Common myeloid progenitor, CD34-positive (primary cell): Measurements from ENCODE around the gene NEDD1.

Experiments used
- CTCF ChIA-PET: fragments of 350-600 bp; sonication (Branson Sonifier 250); formaldehyde crosslinking; loops from one replicate; lab custom pipeline; 2021; ENCODE audit warnings: antibody characterized with exemption; lab: Charles Lee
- POLR2A ChIA-PET: fragments of 350-600 bp; sonication (Branson Sonifier 250); formaldehyde crosslinking; loops from one replicate; lab custom pipeline; 2021; ENCODE audit warnings: antibody characterized with exemption; lab: Charles Lee
- DNase-seq, 3 donors: peaks; one replicate each; pipeline versions ENCODE4 v3.0.0 to v3.0.0-alpha.2; 2013
- H3K27ac ChIP-seq, 2 experiments: 1 replicate in 1 of 2; 2 replicates in 1 of 2; pipeline ENCODE4 v1.7.0; 2013; ENCODE audit warnings: inconsistent platforms in 2 of 2, low read length in 2 of 2, mild to moderate bottlenecking in 2 of 2, low read depth in 1 of 2, moderate library complexity in 1 of 2; ENCODE audit not compliant: severe bottlenecking in 2 of 2, insufficient read depth in 1 of 2, poor library complexity in 1 of 2
- H3K27me3 ChIP-seq, 5 experiments: replicated peaks in 2 of 5; 1 replicate in 3 of 5; 2 replicates in 2 of 5; pipeline versions ENCODE4 v1.6.1 to v1.7.0; 2013; ENCODE audit warnings: low read length in 4 of 5, mild to moderate bottlenecking in 2 of 5, moderate library complexity in 2 of 5, inconsistent platforms in 1 of 5; ENCODE audit not compliant: insufficient read depth in 5 of 5, control insufficient read depth in 4 of 5
- H3K36me3 ChIP-seq, 4 experiments: 1 replicate in 2 of 4; 2 replicates in 2 of 4; pipeline versions ENCODE4 v1.6.1 to v1.7.0; 2013; ENCODE audit warnings: low read length in 3 of 4, control low read depth in 1 of 4, mild to moderate bottlenecking in 1 of 4; ENCODE audit not compliant: control insufficient read depth in 4 of 4, insufficient read depth in 4 of 4
- H3K4me1 ChIP-seq, 4 experiments: 1 replicate in 3 of 4; 2 replicates in 1 of 4; pipeline versions ENCODE4 v1.6.1 to v1.7.1; 2013; ENCODE audit warnings: low read length in 3 of 4, mild to moderate bottlenecking in 3 of 4, control low read depth in 1 of 4, inconsistent platforms in 1 of 4, moderate library complexity in 1 of 4; ENCODE audit not compliant: control insufficient read depth in 4 of 4, insufficient read depth in 4 of 4; ENCODE audit errors: control extremely low read depth in 1 of 4
- H3K4me3 ChIP-seq, 7 experiments: 1 replicate in 4 of 7; 2 replicates in 3 of 7; pipeline versions ENCODE4 v1.5.1 to v1.7.0; 2013; ENCODE audit warnings: mild to moderate bottlenecking in 7 of 7, low read length in 6 of 7, moderate library complexity in 6 of 7, inconsistent platforms in 2 of 7, low read depth in 2 of 7, control low read depth in 1 of 7; ENCODE audit not compliant: insufficient read depth in 4 of 7, control insufficient read depth in 1 of 7; ENCODE audit errors: extremely low read depth in 1 of 7
- H3K9me3 ChIP-seq, 5 experiments: 1 replicate in 4 of 5; 2 replicates in 1 of 5; pipeline versions ENCODE4 v1.6.1 to v1.7.1; 2013; ENCODE audit warnings: low read length in 4 of 5, mild to moderate bottlenecking in 2 of 5, inconsistent platforms in 1 of 5, low read depth in 1 of 5, moderate library complexity in 1 of 5; ENCODE audit not compliant: control insufficient read depth in 4 of 5, insufficient read depth in 2 of 5; ENCODE audit errors: control extremely low read depth in 1 of 5
- WGBS: methylation state at CpG from one replicate; pipeline ENCODE4 v1.1.5; 2013; ENCODE audit not compliant: insufficient coverage; 5-methylcytosine and 5-hydroxymethylcytosine counted together

Gene NEDD1

DNA sequence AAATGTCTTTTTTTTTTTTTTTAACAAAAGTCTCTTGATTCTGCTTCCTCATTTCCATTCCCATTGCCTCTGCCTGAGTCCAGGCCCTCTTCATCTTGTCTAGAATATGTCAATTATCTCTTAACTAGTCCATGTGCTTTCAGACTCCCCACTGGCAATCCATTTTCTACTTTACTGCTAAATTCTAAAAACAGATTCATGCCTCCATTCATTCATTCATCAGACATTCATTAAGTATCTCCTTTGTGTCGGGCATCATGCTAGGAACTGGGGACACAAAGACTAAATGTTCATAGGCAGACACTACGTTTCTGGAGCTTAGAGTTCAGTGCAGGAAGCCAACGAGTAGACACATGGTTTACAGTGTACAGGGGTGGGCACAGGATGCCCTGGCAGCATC, 9.6 kb upstream of the NEDD1 start:
- Histone ChIP-seq H3K27ac (no peak overlapping the region), H3K36me3 (no peaks in the 10 kb centered on the region), H3K4me1 (no peaks in the 10 kb centered on the region), H3K4me3 (no peak overlapping the region), H3K9me3 (no peaks in the 10 kb centered on the region), H3K27me3 (peaks cover 0 to 3% (median 0%) of the 10 kb centered on the region in 5 experiments)
- ChIA-PET POLR2A (no interaction called here), CTCF (no interaction called here)
- DNase-seq = no peak
- 89% methylated on average over 3 of the region's 3 CpGs for WGBS

DNA sequence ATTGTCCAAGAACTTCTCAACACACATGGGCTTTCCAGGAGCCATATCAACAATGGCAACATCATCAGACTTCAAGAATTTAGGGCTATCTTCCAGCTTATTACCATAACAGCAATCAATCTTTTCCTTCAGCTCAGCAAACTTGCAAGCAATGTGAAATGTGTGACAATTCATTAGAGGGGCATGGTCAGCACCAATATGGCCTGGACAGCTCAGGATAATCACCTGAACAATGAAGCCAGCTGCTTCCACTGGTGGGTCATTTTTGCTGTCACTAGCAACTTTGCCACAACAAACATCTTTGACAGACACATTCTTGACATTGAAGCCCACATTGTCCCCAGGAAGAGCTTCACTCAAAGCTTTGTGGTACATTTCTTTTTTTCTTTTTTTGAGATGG, 5.9 kb upstream of the NEDD1 start:
- Histone ChIP-seq H3K27me3 (peaks cover 0 to 3% (median 0%) of the 10 kb centered on the region in 5 experiments), H3K4me3 (no peak overlapping the region), H3K4me1 (peaks cover 0 to 2% (median 1%) of the 10 kb centered on the region in 4 experiments), H3K9me3 (no peaks in the 10 kb centered on the region), H3K27ac (no peak overlapping the region), H3K36me3 (no peaks in the 10 kb centered on the region)
- no peak for DNase-seq
- CTCF ChIA-PET = interaction anchor here (1.0 kb wide), 1 partner anchor 18 kb away, joined by 3 read pairs; no protein-coding TSS in a partner anchor
- POLR2A ChIA-PET = no interaction called here

DNA sequence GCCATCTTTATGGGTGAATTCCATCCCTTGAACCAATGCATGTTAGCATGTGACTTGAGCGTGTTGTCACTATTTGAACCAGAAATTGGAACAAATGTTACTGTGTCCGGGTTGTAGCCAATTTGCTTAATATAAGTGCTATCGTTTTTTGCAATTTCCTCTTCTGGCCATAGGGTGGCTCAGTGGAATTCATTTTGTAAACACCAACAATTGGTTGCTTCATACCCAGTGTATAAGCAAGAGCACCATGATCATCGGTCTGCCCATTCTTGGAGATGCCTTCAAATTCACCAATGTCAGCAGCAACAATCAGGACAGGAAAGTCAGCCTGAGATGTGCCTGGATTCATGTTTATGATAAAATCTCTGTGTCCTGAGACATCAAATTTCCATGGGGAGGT, 5.0 kb upstream of the NEDD1 start:
- WGBS = 82% methylated on average over 4 of the region's 4 CpGs
- Histone ChIP-seq H3K9me3 (no peaks in the 10 kb centered on the region), H3K4me3 (no peak overlapping the region), H3K27me3 (peaks cover 0 to 3% (median 0%) of the 10 kb centered on the region in 5 experiments), H3K4me1 (peaks cover 4 to 6% (median 5%) of the 10 kb centered on the region in 4 experiments), H3K27ac (no peak overlapping the region), H3K36me3 (no peaks in the 10 kb centered on the region)
- DNase-seq = peak in 2 of 3 donors; percentile 15 to 23
- CTCF ChIA-PET = no interaction called here
- POLR2A ChIA-PET = interaction anchor here (0.7 kb wide), 1 partner anchor 10 kb away, joined by 5 read pairs; no protein-coding TSS in a partner anchor

DNA sequence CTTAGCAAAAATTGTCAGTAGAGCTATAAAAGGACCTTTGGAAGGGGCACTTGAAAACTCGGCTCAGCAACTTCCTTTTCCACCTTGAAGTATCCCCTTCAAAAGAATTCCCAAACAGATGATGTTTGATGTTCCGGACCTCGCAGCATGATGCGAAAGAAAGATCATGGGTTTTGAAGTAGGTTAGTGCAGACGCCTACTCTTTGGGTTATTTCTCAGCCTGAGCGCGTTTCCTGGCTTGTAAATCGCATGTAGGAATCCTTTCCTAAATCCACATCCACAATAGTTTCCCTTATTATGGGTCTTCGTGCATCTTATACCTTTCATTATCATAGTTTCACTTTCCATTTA, 584 bp upstream of the NEDD1 start:
- H3K27ac ChIP-seq = peak overlapping the region; percentile 91 to 95
- H3K36me3 ChIP-seq = peaks cover 0 to 6% (median 0%) of the 10 kb centered on the region in 4 experiments
- ChIA-PET CTCF (no interaction called here), POLR2A (no interaction called here)
- no peaks in the 10 kb centered on the region for H3K9me3 ChIP-seq
- H3K27me3 ChIP-seq = no peaks in the 10 kb centered on the region
- peak overlapping the region; percentile 87 to 100 (median 95) for H3K4me3 ChIP-seq
- no peak for DNase-seq
- H3K4me1 ChIP-seq = peaks cover 13 to 20% (median 16%) of the 10 kb centered on the region in 4 experiments
- WGBS = 38% methylated on average over 9 of the region's 9 CpGs

DNA sequence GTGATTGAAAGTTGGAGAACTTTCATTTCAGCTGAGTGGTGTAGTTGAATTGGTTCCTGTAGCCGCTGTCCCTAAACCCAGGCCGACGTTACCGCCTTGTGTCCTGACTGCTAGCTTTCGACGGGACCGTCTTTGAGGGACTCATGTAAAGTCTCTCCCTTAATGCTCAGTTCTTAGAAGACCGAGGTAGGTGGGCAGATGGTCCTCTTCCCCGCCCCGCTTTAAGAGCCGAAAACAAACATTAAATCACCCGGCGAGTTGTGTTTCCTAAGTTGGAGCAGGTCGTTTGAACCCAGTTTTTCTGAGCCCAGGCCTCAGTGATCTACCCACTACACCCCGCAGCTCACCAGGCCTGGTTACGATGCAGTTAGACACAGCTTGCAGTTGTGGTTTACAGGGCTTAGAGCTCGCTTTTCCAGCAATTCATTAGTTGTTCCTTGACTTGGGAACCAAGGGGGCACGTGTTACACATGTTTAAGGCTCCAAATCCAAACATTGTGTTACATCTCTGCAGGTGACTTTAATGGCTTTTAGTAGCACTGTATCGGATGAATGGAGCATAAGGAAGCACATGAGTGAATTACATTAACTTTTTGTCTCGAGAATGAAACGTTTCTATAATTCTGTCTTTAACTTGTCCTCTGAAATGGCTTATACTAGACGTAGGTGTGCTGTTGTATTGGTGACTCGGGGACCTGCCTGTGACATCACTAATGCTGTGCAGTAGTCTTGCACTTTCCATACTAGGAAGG, 790 bp downstream of the NEDD1 start:
- WGBS = 6% methylated on average over 18 of the region's 23 CpGs
- CTCF ChIA-PET = no interaction called here
- POLR2A ChIA-PET = no interaction called here

DNA sequence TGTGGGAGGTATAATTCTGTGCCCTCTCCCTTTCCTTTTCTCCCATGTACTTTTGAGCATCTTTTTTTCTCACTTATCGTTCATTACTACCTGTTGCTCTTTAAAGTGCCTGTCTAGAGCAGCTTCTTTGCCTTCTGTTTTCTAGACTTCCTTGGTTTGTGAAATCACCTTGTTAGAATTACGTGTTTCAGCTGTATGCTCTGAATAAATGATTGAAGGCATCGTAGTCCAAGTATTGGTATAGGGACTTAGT, 1.3 kb downstream of the NEDD1 start:
- H3K27ac ChIP-seq = peak overlapping the region in 1 of 2 experiments; percentile 95
- H3K9me3 ChIP-seq = no peaks in the 10 kb centered on the region
- H3K36me3 ChIP-seq = peaks cover 0 to 6% (median 0%) of the 10 kb centered on the region in 4 experiments
- POLR2A ChIA-PET = no interaction called here
- 38% methylated on average over 1 of the region's 3 CpGs for WGBS
- H3K4me3 ChIP-seq = peak overlapping the region in 6 of 7 experiments; percentile 87 to 100 (median 96)
- CTCF ChIA-PET = no interaction called here
- peaks cover 13 to 23% (median 16%) of the 10 kb centered on the region in 4 experiments for H3K4me1 ChIP-seq
- H3K27me3 ChIP-seq = no peaks in the 10 kb centered on the region
- DNase-seq = no peak

More for the DNA sequence above, 790 bp downstream of the NEDD1 start:
- H3K36me3 ChIP-seq = peaks cover 0 to 6% (median 0%) of the 10 kb centered on the region in 4 experiments
- H3K27me3 ChIP-seq = no peaks in the 10 kb centered on the region
- no peaks in the 10 kb centered on the region for H3K9me3 ChIP-seq
- H3K27ac ChIP-seq = peak overlapping the region; percentile 91 to 95
- H3K4me3 ChIP-seq = peak overlapping the region; percentile 87 to 100 (median 95)
- H3K4me1 ChIP-seq = peaks cover 13 to 23% (median 16%) of the 10 kb centered on the region in 4 experiments
- peak in 2 of 3 donors; percentile 14 to 51 for DNase-seq

DNA sequence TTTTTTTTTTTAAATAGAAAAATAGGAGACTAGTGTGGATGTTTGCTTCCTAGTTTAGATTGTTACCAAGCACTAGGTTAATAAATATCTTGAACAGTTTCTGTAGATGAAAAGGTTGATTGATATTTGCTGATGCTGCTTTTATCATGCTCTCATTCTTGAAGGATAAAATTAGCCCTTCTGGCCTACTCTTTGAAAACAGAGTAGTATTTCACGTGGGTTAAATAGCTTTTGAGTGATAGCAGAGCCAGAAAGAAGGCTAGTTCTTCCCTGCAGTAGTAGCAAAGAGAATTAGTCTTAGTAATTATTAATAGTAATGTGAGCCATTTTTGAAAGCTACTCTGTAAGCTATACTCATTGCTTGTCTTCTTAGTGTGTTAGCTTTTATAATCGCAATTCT, 5.2 kb downstream of the NEDD1 start:
- Histone ChIP-seq H3K4me3 (no peak overlapping the region), H3K27ac (no peak overlapping the region), H3K36me3 (peaks cover 0 to 12% (median 4%) of the 10 kb centered on the region in 4 experiments), H3K4me1 (peaks cover 7 to 17% (median 12%) of the 10 kb centered on the region in 4 experiments), H3K27me3 (no peaks in the 10 kb centered on the region), H3K9me3 (no peaks in the 10 kb centered on the region)
- no peak for DNase-seq
- POLR2A ChIA-PET = interaction anchor here (0.5 kb wide), 1 partner anchor 10 kb away, joined by 5 read pairs; no protein-coding TSS in a partner anchor
- CTCF ChIA-PET = interaction anchor here (1.4 kb wide), 1 partner anchor 9 kb away, joined by 3 read pairs; no protein-coding TSS in a partner anchor
- WGBS = 88% methylated on average over 1 of the region's 2 CpGs
